GM18867 (cell line): ENCODE data around the gene CHST11.
"Not testable (repeated sequence)": the region's sequence is repeated elsewhere in the genome, so short reads cannot be mapped to it uniquely, and the experiment has no call there.

Experiments used
- ATAC-seq: cut with Tn5 transposase; IDR thresholded peaks from one replicate; pipeline ENCODE4 v1.9.1; 2021; ENCODE audit warnings: mild to moderate bottlenecking, moderate library complexity; ENCODE audit not compliant: unreplicated experiment

Gene CHST11

DNA sequence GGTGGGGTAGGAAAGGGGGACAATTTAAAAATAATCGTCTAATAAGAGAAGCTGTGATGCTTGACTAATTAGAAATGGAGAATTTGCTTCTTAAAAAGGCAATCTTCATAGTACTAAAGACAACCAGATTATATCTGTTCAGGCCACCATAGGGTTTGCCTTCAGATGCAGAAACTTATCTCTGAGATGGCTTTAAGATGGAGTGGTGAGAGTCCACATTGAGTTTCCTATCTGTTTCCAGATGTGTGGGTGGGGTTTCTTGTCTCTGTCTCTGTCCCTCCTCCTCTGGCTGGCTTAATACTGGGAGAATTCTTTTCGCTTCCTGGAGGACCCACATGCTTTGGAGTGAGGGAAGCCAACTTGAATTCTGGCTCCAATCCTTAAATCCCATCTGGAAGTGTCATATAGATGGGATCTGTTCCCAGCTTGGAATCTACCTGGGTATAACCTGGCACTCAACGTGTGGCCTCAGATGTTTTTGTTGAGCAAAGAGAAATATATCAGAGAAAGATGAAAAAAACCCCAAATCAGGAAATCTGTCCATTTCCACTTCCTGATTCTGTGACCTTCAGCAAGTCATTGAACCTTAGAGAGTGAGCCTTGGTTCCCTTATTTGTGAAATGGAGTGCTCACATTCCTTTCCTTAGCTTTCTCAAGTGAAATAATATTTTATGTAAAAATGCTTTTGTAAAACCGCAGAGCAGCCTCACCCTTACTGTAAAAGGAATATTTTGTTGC is 66.4 kb downstream of the CHST11 start:
- no peak for ATAC-seq

DNA sequence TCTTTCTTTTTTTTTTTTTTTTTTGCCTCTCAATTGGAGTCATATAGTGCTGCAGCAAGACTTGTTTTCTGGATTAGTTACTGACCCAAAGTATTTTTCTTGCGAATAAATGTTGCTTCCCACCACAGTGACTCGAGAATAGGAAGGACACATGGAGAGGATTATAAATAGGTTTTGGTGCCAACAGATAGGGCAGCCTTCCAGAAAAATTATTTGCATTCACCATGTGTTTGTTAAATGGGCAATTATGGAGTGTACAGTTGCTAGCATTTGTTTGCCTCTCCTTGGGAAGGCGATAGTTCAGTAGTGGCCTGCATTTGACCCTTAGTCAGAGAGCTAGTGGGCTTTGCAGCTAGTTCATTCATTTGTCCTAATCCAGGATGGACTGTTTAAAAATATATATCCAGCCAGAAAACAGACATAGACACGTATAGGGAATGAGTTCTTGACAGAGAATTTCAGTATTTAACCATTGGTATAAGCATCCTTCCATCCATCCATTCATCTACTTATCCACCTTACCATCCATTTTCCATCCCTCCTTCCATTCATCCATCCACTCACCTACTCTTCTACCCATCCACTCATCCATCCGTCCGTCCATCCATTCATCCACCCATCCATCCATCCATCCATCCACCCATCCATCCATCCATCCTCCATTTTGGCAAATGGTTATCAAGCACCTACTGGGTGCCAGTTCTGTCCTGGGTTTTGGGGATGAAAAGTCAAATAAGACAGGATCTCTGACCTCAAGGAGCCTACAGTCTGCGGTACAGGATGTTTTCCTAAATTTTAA is 67.5 kb downstream of the CHST11 start:
- ATAC-seq = no peak

GRCh38 chr12:104526320-104526719 is 69.6 kb downstream of the CHST11 start:
- no peak for ATAC-seq

DNA sequence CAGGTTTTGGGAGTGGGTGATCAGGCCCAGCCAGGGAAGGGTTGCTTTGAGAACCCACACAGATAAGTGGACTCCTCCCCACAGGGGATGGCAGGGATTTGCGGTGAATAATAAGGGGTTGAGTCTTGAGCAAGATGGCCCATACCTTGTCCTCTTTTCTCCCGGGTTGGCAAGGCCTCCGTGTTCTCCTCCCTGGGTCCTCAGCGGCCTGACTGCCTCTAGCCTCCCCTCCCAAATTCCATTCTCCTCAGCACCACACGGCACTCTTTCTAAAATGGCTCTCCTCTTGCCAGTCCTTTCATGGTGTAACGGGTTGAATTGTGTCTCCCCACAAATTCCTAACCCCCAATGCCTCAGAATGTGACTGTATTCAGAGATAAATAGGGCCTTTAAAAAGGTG is 70.0 kb downstream of the CHST11 start:
- ATAC-seq = no peak

- ATAC-seq = not testable (repeated sequence)
Measured at GRCh38 chr12:104527653-104528052, 70.9 kb downstream of the CHST11 start.

- ATAC-seq = no peak
Measured at GRCh38 chr12:104529130-104529874, 72.6 kb downstream of the CHST11 start.

GRCh38 chr12:104532636-104533035 is 75.9 kb downstream of the CHST11 start:
- ATAC-seq = no peak

GRCh38 chr12:104533134-104533533 is 76.4 kb downstream of the CHST11 start:
- ATAC-seq = no peak

DNA sequence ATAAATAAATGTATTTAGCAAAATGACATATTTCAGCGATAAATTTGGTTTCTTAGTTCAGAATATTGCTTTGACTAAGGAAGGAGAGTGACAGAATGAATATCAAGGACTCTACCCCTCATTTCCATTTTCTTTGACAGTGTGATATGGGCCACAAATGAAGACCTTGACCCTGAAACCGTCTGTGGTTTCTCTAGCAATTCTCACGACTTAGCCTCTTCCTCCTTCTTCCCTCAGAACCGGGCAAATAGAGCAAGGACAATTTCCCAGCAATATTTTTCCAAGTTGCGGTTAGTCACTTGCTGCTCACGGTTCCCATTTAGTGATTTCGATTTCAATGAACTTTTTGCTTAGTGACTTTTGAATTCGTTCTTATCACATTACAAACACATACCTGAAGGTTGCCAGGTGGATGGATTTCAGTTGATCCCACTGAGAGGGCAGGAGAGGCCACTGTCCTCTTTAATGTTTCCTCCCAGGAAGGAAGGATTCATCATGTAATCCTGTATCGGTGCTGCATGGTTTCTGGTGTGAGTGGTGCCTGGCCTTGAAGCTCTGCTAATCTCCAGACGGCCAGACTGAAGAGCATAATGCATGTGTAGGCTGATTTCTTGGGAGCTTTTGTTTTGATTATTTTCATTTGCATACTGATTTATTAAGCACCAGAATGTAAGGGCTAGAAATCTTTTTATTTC is 77.6 kb downstream of the CHST11 start:
- no peak for ATAC-seq

DNA sequence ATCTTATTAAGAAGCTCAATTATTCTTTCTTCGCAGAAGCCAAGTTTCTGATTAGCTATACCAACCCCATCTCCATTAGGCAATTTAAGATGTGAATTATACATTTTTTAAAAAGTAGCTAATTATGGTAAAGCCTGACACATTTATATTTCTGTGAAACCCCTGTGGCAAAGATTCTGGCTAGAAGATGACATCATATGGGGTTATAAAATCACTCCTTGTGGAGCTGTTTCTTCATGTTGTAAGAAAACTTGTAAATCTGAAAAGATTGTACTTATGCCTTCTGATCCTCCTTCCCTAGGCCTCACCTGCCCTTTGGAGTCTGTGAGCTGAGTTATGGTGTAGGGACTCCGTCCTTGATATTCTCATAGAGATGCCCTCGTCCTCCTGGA is 78.1 kb downstream of the CHST11 start:
- ATAC-seq = no peak

- no peak for ATAC-seq
Measured at GRCh38 chr12:104535369-104535768, 78.6 kb downstream of the CHST11 start.

- ATAC-seq = no peak
Measured at GRCh38 chr12:104536841-104537240, 80.1 kb downstream of the CHST11 start.

DNA sequence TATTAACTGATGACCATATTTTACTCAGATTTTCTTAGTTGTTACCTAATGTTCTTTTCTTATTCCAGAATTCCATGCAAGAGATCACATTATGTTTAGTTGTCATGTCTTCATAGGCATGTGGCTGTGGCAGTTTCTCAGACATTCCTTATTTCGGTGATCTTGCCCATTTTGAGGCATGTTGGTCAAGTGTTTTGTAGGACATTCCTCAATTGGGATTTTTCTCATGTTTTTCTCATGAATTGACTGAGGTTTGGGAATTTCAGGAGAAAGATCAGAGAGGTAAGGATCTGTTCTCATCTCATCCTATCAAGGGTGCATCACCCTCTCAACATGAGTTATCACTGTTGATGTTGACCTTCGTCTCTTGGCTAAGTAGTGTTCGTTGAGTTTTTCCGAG is 81.3 kb downstream of the CHST11 start:
- no peak for ATAC-seq

DNA sequence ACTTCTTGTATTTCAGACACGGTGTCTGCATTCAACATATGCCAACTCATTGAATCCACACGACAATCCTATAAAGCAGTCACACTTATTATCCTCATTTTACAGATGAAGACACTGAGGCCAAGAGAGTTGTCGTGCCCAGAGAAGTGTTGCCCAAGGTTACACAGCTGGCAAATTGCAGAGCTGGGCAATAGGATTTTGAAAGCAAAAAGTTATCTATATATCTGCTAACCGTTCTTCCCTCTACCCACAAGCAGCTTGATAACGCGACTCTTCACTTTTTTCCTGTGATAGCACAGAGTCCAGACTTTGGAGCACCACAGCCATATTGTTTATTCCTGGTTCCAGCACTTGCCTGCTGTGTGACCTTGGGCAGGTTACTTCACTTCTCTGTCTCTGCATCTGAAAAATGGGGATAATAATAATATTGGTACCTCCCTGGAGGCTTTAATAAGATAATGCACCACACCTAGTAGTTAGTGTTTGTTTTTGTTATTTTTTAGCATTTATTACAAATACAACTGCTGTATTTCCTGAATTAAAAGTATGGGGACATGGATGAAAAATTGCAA is 82.2 kb downstream of the CHST11 start:
- ATAC-seq = no peak

DNA sequence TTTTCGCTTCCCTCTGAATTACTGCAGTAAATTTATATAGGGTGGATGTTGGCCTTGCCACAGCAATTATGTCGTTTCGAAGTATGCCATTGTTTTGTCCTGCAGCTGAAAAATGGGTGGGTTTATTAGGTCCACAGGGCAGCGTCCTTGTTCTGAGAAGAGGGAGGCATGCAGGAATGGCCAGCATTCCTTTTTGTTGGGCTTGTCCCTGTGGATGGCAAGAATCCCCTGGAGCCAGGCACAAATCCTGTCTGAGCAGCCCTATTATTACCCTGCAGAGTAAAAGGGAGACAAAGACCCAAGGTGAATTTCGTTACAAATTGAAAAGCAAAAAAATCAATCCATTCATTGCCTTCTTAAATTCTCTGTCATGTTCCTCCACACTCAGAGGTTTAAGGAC is 88.1 kb downstream of the CHST11 start:
- no peak for ATAC-seq

GRCh38 chr12:104546575-104546974 is 89.8 kb downstream of the CHST11 start:
- no peak for ATAC-seq

- ATAC-seq = no peak
Measured at GRCh38 chr12:104547235-104547634, 90.5 kb downstream of the CHST11 start.

GRCh38 chr12:104549815-104550480 is 93.2 kb downstream of the CHST11 start:
- no peak for ATAC-seq

- peak; percentile 81 for ATAC-seq
Measured at GRCh38 chr12:104551313-104551931, 94.7 kb downstream of the CHST11 start.

- no peak for ATAC-seq
Measured at GRCh38 chr12:104553421-104553820, 96.7 kb downstream of the CHST11 start.
